GM12892 (cell line): ENCODE data around the gene RXFP4.
A peak's percentile ranks its signal among the peaks of the same experiment; 100 is the strongest.

ENCODE experiments used
- DNase-seq: peaks from one replicate; pipeline ENCODE4 v3.0.0; 2011; ENCODE audit not compliant: insufficient read length
- FAIRE-seq: peaks from 2 replicates; lab custom pipeline; 2011; peaks lifted over from hg19 to GRCh38; lab: Jason Lieb, UNC
- POLR2A ChIP-seq: IDR thresholded peaks from 2 replicates; pipeline ENCODE4 v1.6.1; 2011; ENCODE audit warnings: low read depth, low read length, control low read depth
- POLR2AphosphoS5 ChIP-seq: IDR thresholded peaks from 2 replicates; pipeline ENCODE4 v1.6.1; 2011; ENCODE audit warnings: low read depth, low read length, control low read depth
- TAF1 ChIP-seq: IDR thresholded peaks from 2 replicates; pipeline ENCODE4 v1.6.1; 2011; ENCODE audit warnings: low read depth, mild to moderate bottlenecking, control low read depth, low read length, borderline replicate concordance

Gene RXFP4

GRCh38 chr1:155933591-155934096, 7.8 kb upstream of the RXFP4 start:
- TF ChIP-seq POLR2A (no peak), POLR2AphosphoS5 (no peak), TAF1 (no peak)
- DNase-seq (no peak), FAIRE-seq (peak; percentile 65)

- TF ChIP-seq POLR2A (peak; percentile 99), POLR2AphosphoS5 (peak; percentile 99), TAF1 (peak; percentile 87)
- FAIRE-seq: peak; percentile 99
- DNase-seq: peak; percentile 85
These were observed 7.1 kb upstream of the RXFP4 start, which contains the start of gene KHDC4 for GRCh38 chr1:155934097-155934935. TSS of gene KHDC4 (minus strand) at chr1:155934413. CDS start at chr1:155934373, 40 bp downstream.

- TF ChIP-seq POLR2AphosphoS5 (no peak), POLR2A (no peak), TAF1 (no peak)
These were observed 6.4 kb upstream of the RXFP4 start for GRCh38 chr1:155934936-155935590.

GRCh38 chr1:155938220-155938627, 3.2 kb upstream of the RXFP4 start:
- no peak for DNase-seq
- FAIRE-seq: peak; percentile 71
- TF ChIP-seq POLR2A (no peak), TAF1 (no peak), POLR2AphosphoS5 (no peak)

More at GRCh38 chr1:155934936-155935590, 6.4 kb upstream of the RXFP4 start:
- FAIRE-seq: no peak
- DNase-seq: no peak

GRCh38 chr1:155940482-155940992, 901 bp upstream of the RXFP4 start:
- FAIRE-seq: no peak
- TF ChIP-seq POLR2A: no peak
- TF ChIP-seq POLR2AphosphoS5: no peak
- no peak for TF ChIP-seq TAF1
- DNase-seq: no peak

GRCh38 chr1:155941845-155942531, 550 bp downstream of the RXFP4 start:
- no peak; the same call in 1 of the 2 replicates for TF ChIP-seq POLR2A
- no peak for TF ChIP-seq TAF1
- peak; percentile 46; the same call in 1 of the 2 replicates for TF ChIP-seq POLR2AphosphoS5
- DNase-seq (no peak), FAIRE-seq (no peak)

GRCh38 chr1:155942578-155943141, 1.2 kb downstream of the RXFP4 start:
- DNase-seq: no peak
- FAIRE-seq: no peak

GRCh38 chr1:155944444-155944799, 3.0 kb downstream of the RXFP4 start:
- no peak for DNase-seq

More at GRCh38 chr1:155942578-155943141, 1.2 kb downstream of the RXFP4 start:
- TF ChIP-seq TAF1: no peak
- no peak for TF ChIP-seq POLR2AphosphoS5
- TF ChIP-seq POLR2A: no peak

GRCh38 chr1:155946633-155947219, 5.3 kb downstream of the RXFP4 start:
- DNase-seq: peak; percentile 10
- TF ChIP-seq POLR2AphosphoS5: no peak
- TF ChIP-seq TAF1: no peak
- no peak for TF ChIP-seq POLR2A
- FAIRE-seq: peak; percentile 17

More at GRCh38 chr1:155944444-155944799, 3.0 kb downstream of the RXFP4 start:
- TF ChIP-seq TAF1 (no peak), POLR2AphosphoS5 (no peak), POLR2A (no peak)
- no peak for FAIRE-seq

GRCh38 chr1:155947292-155947691, 5.9 kb downstream of the RXFP4 start:
- TF ChIP-seq TAF1 (no peak), POLR2A (no peak), POLR2AphosphoS5 (no peak)
- FAIRE-seq (no peak), DNase-seq (peak; percentile 2)
